Fibroblast of lung (primary cell): ENCODE results near the gene BRD1. TPM values are rescaled to one million over a fixed set of nuclear protein-coding genes. Genes with fewer than 3 reads are reported as not detected.

ENCODE experiments used
- DNase-seq, 2 donors: peaks; one replicate each; pipeline versions ENCODE4 v3.0.0 to v3.0.0-alpha.2; 2010; ENCODE audit warnings: low read depth in 2 of 2
- H2AFZ ChIP-seq: 2 replicates; pipeline ENCODE4 v1.5.1; 2012; ENCODE audit warnings: low read length, control low read depth, inconsistent platforms
- H3K27ac ChIP-seq: 2 replicates; pipeline ENCODE4 v1.5.1; 2011; ENCODE audit warnings: low read length, control low read depth; ENCODE audit not compliant: insufficient read depth
- H3K27me3 ChIP-seq: 2 replicates; pipeline ENCODE4 v1.5.1; 2011; ENCODE audit warnings: mild to moderate bottlenecking, low read length; ENCODE audit not compliant: control insufficient read depth, insufficient read depth
- H3K36me3 ChIP-seq: 2 replicates; pipeline ENCODE4 v1.5.1; 2011; ENCODE audit warnings: low read length; ENCODE audit not compliant: control insufficient read depth, insufficient read depth
- H3K4me1 ChIP-seq: 2 replicates; pipeline ENCODE4 v1.5.1; 2011; ENCODE audit warnings: low read length; ENCODE audit not compliant: control insufficient read depth, insufficient read depth; ENCODE audit errors: extremely low read depth
- H3K4me2 ChIP-seq: 2 replicates; pipeline ENCODE4 v1.5.1; 2011; ENCODE audit warnings: low read length, control low read depth; ENCODE audit not compliant: insufficient read depth; ENCODE audit errors: extremely low read depth
- H3K4me3 ChIP-seq, 4 experiments: fragments of 200-600 bp in 1 of 4; sonication (generic) in 1 of 4; replicated peaks in 1 of 4; 2 replicates each; pipeline ENCODE4 v1.5.1; 2011 to 2016; ENCODE audit warnings: low read length in 4 of 4, low read depth in 3 of 4, mild to moderate bottlenecking in 3 of 4, control low read depth in 2 of 4, inconsistent platforms in 1 of 4, mixed read lengths in 1 of 4; ENCODE audit not compliant: insufficient read depth in 1 of 4; ENCODE audit errors: control extremely low read depth in 1 of 4
- H3K79me2 ChIP-seq: 2 replicates; pipeline ENCODE4 v1.5.1; 2012; ENCODE audit warnings: mild to moderate bottlenecking, low read length, inconsistent platforms; ENCODE audit not compliant: control insufficient read depth, insufficient read depth
- H3K9ac ChIP-seq: 2 replicates; pipeline ENCODE4 v1.5.1; 2011; ENCODE audit warnings: mild to moderate bottlenecking, low read length, control low read depth; ENCODE audit not compliant: insufficient read depth
- H3K9me3 ChIP-seq: 2 replicates; pipeline ENCODE4 v1.5.1; 2012; ENCODE audit warnings: low read depth, low read length; ENCODE audit not compliant: control insufficient read depth, insufficient read depth
- H4K20me1 ChIP-seq: 2 replicates; pipeline ENCODE4 v1.5.1; 2011; ENCODE audit warnings: low read length; ENCODE audit not compliant: control insufficient read depth, insufficient read depth; ENCODE audit errors: extremely low read depth
- EZH2 ChIP-seq: IDR thresholded peaks from 2 replicates; pipeline ENCODE4 v1.5.1; 2012; ENCODE audit warnings: low read length, control low read depth, mild to moderate bottlenecking; ENCODE audit errors: missing control alignments
- polyA plus RNA-seq, 2 donors: library from polyadenylated mRNA; depleted of rRNA in 1 of 2; stranded (reverse) in 1 of 2; unstranded in 1 of 2; fragments of >200 nt; gene quantifications; 2 replicates each; pipeline ENCODE4 v1.2.1, GENCODE V29; 2011 to 2012; ENCODE audit warnings: missing spikeins in 1 of 2
- total RNA-seq: library from RNA; depleted of rRNA; stranded (reverse); fragments of >200 nt; gene quantifications from 2 replicates; pipeline ENCODE4 v1.2.1, GENCODE V29; 2014
- TF ChIP-seq, protein P1 (sequence below), 2 donors: IDR thresholded peaks in 1 of 2; conservative IDR thresholded peaks in 1 of 2; 1 replicate in 1 of 2; 2 replicates in 1 of 2; pipeline ENCODE4 v1.5.1; 2011 to 2012; ENCODE audit warnings: low read length in 2 of 2, control low read depth in 1 of 2, inconsistent platforms in 1 of 2, low read depth in 1 of 2, mild to moderate bottlenecking in 1 of 2

BRD1 gene
- total and polyA plus RNA-seq, 2 donors (not counting 1 experiment from before 2014, with no cell fraction given) = 4.3 to 26.6 TPM

DNA sequence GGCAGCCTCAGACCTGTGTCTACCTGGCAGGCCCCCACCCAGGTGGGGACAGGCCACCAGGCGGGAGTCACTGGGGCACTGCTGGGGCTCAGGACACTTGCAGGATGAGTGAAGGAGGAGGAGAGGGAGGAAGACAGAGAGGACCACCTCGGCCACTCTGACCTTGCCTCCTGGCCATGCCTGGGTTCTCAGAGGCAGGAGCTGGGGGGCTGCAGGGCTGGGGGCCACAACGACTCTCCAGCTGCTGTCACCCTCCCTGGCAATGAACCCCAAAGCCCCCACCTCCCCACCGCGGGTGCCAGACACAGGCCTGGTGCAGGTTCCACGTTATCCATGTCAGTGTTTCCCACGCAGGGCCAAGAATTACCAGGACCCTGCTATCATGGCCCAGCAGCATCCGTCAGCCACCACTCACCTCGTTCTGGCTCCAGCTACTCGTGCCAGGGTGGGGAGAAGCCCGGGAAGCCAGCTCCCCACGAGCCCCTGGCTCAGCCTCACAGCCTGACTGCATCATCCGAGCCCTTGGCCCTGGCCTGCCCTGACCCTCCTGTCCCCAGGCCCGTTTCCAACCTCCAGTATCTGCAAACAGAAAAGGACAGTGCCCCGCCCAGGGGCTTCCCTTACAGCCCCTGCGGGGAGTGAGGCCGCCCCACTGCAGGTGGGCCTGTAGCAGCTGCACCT, 62.4 kb downstream of the BRD1 start:
- H3K4me3 ChIP-seq = no peak overlapping the region
- H4K20me1 ChIP-seq = no peaks in the 10 kb centered on the region
- H3K27ac ChIP-seq = no peak overlapping the region
- H3K9me3 ChIP-seq = no peaks in the 10 kb centered on the region
- TF ChIP-seq, protein P1, sequence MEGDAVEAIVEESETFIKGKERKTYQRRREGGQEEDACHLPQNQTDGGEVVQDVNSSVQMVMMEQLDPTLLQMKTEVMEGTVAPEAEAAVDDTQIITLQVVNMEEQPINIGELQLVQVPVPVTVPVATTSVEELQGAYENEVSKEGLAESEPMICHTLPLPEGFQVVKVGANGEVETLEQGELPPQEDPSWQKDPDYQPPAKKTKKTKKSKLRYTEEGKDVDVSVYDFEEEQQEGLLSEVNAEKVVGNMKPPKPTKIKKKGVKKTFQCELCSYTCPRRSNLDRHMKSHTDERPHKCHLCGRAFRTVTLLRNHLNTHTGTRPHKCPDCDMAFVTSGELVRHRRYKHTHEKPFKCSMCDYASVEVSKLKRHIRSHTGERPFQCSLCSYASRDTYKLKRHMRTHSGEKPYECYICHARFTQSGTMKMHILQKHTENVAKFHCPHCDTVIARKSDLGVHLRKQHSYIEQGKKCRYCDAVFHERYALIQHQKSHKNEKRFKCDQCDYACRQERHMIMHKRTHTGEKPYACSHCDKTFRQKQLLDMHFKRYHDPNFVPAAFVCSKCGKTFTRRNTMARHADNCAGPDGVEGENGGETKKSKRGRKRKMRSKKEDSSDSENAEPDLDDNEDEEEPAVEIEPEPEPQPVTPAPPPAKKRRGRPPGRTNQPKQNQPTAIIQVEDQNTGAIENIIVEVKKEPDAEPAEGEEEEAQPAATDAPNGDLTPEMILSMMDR (conservative IDR thresholded peaks at IDR 0.05 in 1 of 2, IDR thresholded peaks at IDR 0.05 in 1 of 2; ENCODE audit: low read depth in 1 of 2, low read length in 2 of 2) = no peak
- no peak for TF ChIP-seq EZH2
- no peak overlapping the region for H3K4me2 ChIP-seq
- H3K79me2 ChIP-seq = no peaks in the 10 kb centered on the region
- no peak for DNase-seq
- H2AFZ ChIP-seq = no peak overlapping the region
- H3K4me1 ChIP-seq = peaks cover 3% of the 10 kb centered on the region
- H3K36me3 ChIP-seq = no peaks in the 10 kb centered on the region
- no peak overlapping the region for H3K9ac ChIP-seq
- no peaks in the 10 kb centered on the region for H3K27me3 ChIP-seq

DNA sequence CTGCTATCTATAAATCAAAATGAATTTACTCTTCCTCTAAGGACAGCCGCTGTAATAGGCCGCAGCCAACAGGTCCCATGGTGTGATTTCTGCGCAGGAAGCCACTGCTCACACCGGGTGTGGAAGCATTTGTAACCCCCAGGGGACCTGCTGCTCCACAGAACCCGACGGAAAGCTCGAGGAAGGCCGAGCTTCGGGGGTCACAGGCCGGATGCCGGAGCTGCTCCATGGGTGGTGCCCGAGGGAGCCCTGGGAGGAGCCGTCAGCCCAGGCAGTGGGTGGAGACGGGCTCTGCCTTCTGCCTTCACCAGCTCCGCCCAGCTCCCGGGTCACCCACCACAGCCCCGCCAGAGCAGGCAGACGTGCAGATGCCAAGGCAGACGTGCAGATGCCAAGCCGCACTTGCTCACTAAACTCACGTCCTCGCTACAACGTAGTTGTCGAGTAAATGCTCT, 63.5 kb downstream of the BRD1 start:
- DNase-seq = no peak
- Histone ChIP-seq H3K27me3 (no peaks in the 10 kb centered on the region), H3K27ac (no peak overlapping the region)

DNA sequence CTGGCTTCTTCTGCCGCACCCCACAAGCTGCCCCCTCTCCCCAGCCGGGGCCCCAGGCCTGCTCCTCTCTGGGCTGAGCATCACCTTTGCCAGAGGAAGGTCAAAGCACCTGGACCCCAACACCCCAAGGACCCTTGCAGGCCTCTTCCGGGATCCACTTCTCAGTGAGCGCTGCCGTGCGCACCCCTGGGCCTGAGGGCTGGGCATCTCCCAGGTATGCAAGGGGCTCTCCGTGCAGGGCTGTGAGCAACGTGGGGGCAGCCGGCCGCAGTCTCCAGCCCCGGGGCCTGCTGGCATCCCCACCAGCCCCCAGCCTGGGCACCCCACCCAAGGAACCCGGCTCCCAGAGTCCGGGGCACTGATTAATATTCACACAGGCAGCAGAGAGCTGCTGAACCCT, 64.0 kb downstream of the BRD1 start:
- Histone ChIP-seq H3K79me2 (no peaks in the 10 kb centered on the region), H3K9ac (no peak overlapping the region), H3K27ac (no peak overlapping the region), H3K4me2 (no peak overlapping the region), H3K9me3 (no peaks in the 10 kb centered on the region), H3K36me3 (no peaks in the 10 kb centered on the region), H3K4me1 (no peaks in the 10 kb centered on the region), H3K27me3 (no peaks in the 10 kb centered on the region), H2AFZ (no peak overlapping the region), H3K4me3 (no peak overlapping the region), H4K20me1 (no peaks in the 10 kb centered on the region)
- no peak for DNase-seq
- TF ChIP-seq, protein P1 (conservative IDR thresholded peaks at IDR 0.05 in 1 of 2, IDR thresholded peaks at IDR 0.05 in 1 of 2; ENCODE audit: low read depth in 1 of 2, low read length in 2 of 2) = no peak
- TF ChIP-seq EZH2 = no peak

More for the DNA sequence above, 63.5 kb downstream of the BRD1 start:
- H3K36me3 ChIP-seq = no peaks in the 10 kb centered on the region
- no peaks in the 10 kb centered on the region for H3K79me2 ChIP-seq
- H3K9me3 ChIP-seq = no peaks in the 10 kb centered on the region
- no peak for TF ChIP-seq EZH2
- TF ChIP-seq, protein P1 (conservative IDR thresholded peaks at IDR 0.05 in 1 of 2, IDR thresholded peaks at IDR 0.05 in 1 of 2; ENCODE audit: low read depth in 1 of 2, low read length in 2 of 2) = no peak
- H4K20me1 ChIP-seq = no peaks in the 10 kb centered on the region
- H3K9ac ChIP-seq = no peak overlapping the region
- H3K4me1 ChIP-seq = peaks cover under 1% of the 10 kb centered on the region
- no peak overlapping the region for H3K4me3 ChIP-seq
- H3K4me2 ChIP-seq = no peak overlapping the region
- H2AFZ ChIP-seq = no peak overlapping the region
